Measurements from ENCODE around the gene ZSCAN10. TPM values are rescaled to one million over a fixed set of nuclear protein-coding genes. Genes with fewer than 3 reads are reported as not detected.
A peak's percentile ranks its signal among the peaks of the same experiment; 100 is the strongest.
"Not testable (repeated sequence)": the region's sequence is repeated elsewhere in the genome, so short reads cannot be mapped to it uniquely, and the experiment has no call there.

Gene ZSCAN10
- total and polyA plus RNA-seq, 4 donors = not detected

DNA sequence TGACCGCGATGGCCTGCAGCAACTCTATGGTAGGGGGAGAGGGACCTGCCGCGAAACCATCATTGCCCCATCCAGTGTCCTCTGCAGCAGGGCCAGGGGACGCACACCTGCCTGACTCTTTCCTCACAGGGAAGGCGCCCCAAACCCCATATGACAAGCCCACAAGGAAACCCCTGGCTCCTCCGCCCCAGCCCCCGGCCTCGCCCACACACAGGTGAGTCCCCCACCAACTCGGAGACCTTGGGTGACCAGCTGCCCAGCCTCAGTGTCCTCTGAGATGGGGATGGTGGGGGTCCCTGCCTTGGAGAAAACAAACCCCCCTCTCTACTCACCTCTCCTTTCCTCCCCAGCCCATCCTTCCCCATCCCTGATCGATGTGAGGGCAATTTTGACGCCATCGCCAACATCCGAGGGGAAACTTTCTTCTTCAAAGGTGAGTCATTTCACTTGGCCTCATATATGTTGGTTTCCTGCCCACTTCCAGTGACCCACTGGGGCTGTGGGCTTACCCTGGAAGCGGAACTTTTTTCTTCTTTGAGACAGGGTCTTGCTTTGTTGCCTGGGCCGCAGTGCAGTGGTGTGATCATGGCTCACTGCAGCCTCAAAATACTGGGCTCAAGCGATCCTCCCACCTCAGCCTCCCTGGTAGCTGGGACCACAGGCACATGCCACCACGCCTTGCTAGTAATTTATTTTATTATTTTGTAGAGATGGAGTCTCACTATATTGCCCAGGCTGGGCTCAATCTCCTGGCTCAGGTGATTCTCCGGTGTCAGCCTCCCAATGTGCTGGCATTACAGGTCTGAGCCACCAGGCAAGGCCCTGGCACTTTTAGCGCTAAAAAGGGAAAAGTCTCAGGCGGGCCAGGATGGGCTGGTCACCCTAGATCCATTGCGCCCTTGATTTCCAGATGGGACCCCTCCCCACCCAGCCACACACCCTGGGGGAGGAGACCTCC is 41.6 kb downstream of the ZSCAN10 start:
- intact Hi-C loops (cut with DNase I) = loop anchor here (2.0 to 5.0 kb wide), 4 partner anchors 50 to 110 kb away; no protein-coding TSS in a partner anchor
- ATAC-seq (ENCODE audit: low FRiP score) (no peak), DNase-seq (no peak)
- Histone ChIP-seq H3K36me3 (ENCODE audit: control insufficient read depth in 1 of 2, insufficient read depth in 2 of 2, low read length in 1 of 2) (no peaks in the 10 kb centered on the region), H3K27ac (ENCODE audit: low read depth in 1 of 2, low read length in 2 of 2) (no peak overlapping the region), H3K9me3 (ENCODE audit: control insufficient read depth, low read length) (no peaks in the 10 kb centered on the region), H3K4me3 (ENCODE audit: low read length in 2 of 2) (no peak overlapping the region), H3K27me3 (ENCODE audit: control insufficient read depth in 1 of 2, insufficient read depth in 2 of 2, low read length in 1 of 2) (no peaks in the 10 kb centered on the region), H3K4me1 (ENCODE audit: control insufficient read depth in 1 of 2, insufficient read depth in 2 of 2, low read length in 2 of 2) (no peaks in the 10 kb centered on the region)
- WGBS, 2 donors = 92 to 94% methylated on average over 22 of the region's 22 CpGs

- 83 to 85% methylated on average over 19 of the region's 19 CpGs for WGBS, 2 donors
- intact Hi-C loops (cut with DNase I) = loop anchor here (5.0 kb wide), 3 partner anchors 51 to 111 kb away; no protein-coding TSS in a partner anchor
- no peaks in the 10 kb centered on the region for H3K36me3 ChIP-seq (ENCODE audit: control insufficient read depth in 1 of 2, insufficient read depth in 2 of 2, low read length in 1 of 2)
- H3K4me1 ChIP-seq (ENCODE audit: control insufficient read depth in 1 of 2, insufficient read depth in 2 of 2, low read length in 2 of 2) = no peaks in the 10 kb centered on the region
- no peak overlapping the region for H3K4me3 ChIP-seq (ENCODE audit: low read length in 2 of 2)
- DNase-seq (no peak), ATAC-seq (ENCODE audit: low FRiP score) (no peak)
- H3K27me3 ChIP-seq (ENCODE audit: control insufficient read depth in 1 of 2, insufficient read depth in 2 of 2, low read length in 1 of 2) = no peaks in the 10 kb centered on the region
- no peak overlapping the region for H3K27ac ChIP-seq (ENCODE audit: low read depth in 1 of 2, low read length in 2 of 2)
- H3K9me3 ChIP-seq (ENCODE audit: control insufficient read depth, low read length) = no peaks in the 10 kb centered on the region
Observed at GRCh38 chr16:3056336-3057180, 42.5 kb downstream of the ZSCAN10 start.

- H3K4me1 ChIP-seq (ENCODE audit: control insufficient read depth in 1 of 2, insufficient read depth in 2 of 2, low read length in 2 of 2); DNase-seq; H3K27me3 ChIP-seq (ENCODE audit: control insufficient read depth in 1 of 2, insufficient read depth in 2 of 2, low read length in 1 of 2); H3K9me3 ChIP-seq (ENCODE audit: control insufficient read depth, low read length); H3K4me3 ChIP-seq (ENCODE audit: low read length in 2 of 2); H3K36me3 ChIP-seq (ENCODE audit: control insufficient read depth in 1 of 2, insufficient read depth in 2 of 2, low read length in 1 of 2); H3K27ac ChIP-seq (ENCODE audit: low read depth in 1 of 2, low read length in 2 of 2); ATAC-seq (ENCODE audit: low FRiP score): not testable (repeated sequence)
- WGBS, 2 donors = 54 to 55% methylated on average over 9 of the region's 9 CpGs
- intact Hi-C loops (cut with DNase I) = loop anchor here (5.0 kb wide), 3 partner anchors 52 to 112 kb away; no protein-coding TSS in a partner anchor
Observed at GRCh38 chr16:3055734-3056115, 43.4 kb downstream of the ZSCAN10 start.

- DNase-seq (no peak), ATAC-seq (ENCODE audit: low FRiP score) (no peak)
- Histone ChIP-seq H3K27ac (ENCODE audit: low read depth in 1 of 2, low read length in 2 of 2) (no peak overlapping the region), H3K36me3 (ENCODE audit: control insufficient read depth in 1 of 2, insufficient read depth in 2 of 2, low read length in 1 of 2) (no peaks in the 10 kb centered on the region), H3K9me3 (ENCODE audit: control insufficient read depth, low read length) (no peaks in the 10 kb centered on the region), H3K4me3 (ENCODE audit: low read length in 2 of 2) (no peak overlapping the region), H3K27me3 (ENCODE audit: control insufficient read depth in 1 of 2, insufficient read depth in 2 of 2, low read length in 1 of 2) (no peaks in the 10 kb centered on the region), H3K4me1 (ENCODE audit: control insufficient read depth in 1 of 2, insufficient read depth in 2 of 2, low read length in 2 of 2) (no peaks in the 10 kb centered on the region)
- WGBS, 2 donors = 80 to 83% methylated on average over 17 of the region's 17 CpGs
- intact Hi-C loops (cut with DNase I) = loop anchor here (5.0 kb wide), 3 partner anchors 52 to 112 kb away; no protein-coding TSS in a partner anchor
Observed at GRCh38 chr16:3054965-3055733, 43.9 kb downstream of the ZSCAN10 start.

DNA sequence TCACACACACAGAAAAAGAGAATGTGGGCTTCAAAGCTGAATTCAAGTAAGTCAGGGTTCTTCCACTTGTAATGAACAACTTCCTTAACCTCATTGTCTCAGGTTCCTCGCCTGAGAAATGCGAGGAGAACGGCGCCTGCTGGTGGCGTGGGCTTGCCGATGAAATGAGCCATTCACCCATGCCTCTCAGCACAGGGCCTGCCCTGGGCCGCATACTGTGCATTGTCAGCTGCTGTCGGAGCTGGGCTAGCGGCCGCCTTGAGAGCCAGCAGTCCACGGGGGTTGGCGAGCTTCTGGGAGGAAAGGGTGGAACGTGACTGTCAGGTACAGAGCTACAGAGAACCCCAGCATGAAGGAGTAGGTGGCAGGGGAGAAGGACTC is 45.8 kb downstream of the ZSCAN10 start:
- intact Hi-C loops (cut with DNase I) = not testable (repeated sequence)

GRCh38 chr16:3052571-3053329 is 46.3 kb downstream of the ZSCAN10 start:
- H3K4me1 ChIP-seq (ENCODE audit: control insufficient read depth in 1 of 2, insufficient read depth in 2 of 2, low read length in 2 of 2); H3K27me3 ChIP-seq (ENCODE audit: control insufficient read depth in 1 of 2, insufficient read depth in 2 of 2, low read length in 1 of 2); H3K4me3 ChIP-seq (ENCODE audit: low read length in 2 of 2); H3K36me3 ChIP-seq (ENCODE audit: control insufficient read depth in 1 of 2, insufficient read depth in 2 of 2, low read length in 1 of 2); intact Hi-C loops (cut with DNase I); H3K9me3 ChIP-seq (ENCODE audit: control insufficient read depth, low read length); H3K27ac ChIP-seq (ENCODE audit: low read depth in 1 of 2, low read length in 2 of 2); DNase-seq: not testable (repeated sequence)
- WGBS, 2 donors = 84 to 85% methylated on average over 10 to 11 of the region's 12 CpGs
- ATAC-seq (ENCODE audit: low FRiP score) = peak; percentile 52

More for the DNA sequence above, 45.8 kb downstream of the ZSCAN10 start:
- whole genome bisulfite sequencing, 2 donors = 90 to 91% methylated on average over 13 of the region's 13 CpGs
- not testable (repeated sequence) for H3K4me3 ChIP-seq (ENCODE audit: low read length in 2 of 2); H3K9me3 ChIP-seq (ENCODE audit: control insufficient read depth, low read length); H3K27me3 ChIP-seq (ENCODE audit: control insufficient read depth in 1 of 2, insufficient read depth in 2 of 2, low read length in 1 of 2); H3K4me1 ChIP-seq (ENCODE audit: control insufficient read depth in 1 of 2, insufficient read depth in 2 of 2, low read length in 2 of 2); H3K27ac ChIP-seq (ENCODE audit: low read depth in 1 of 2, low read length in 2 of 2); ATAC-seq (ENCODE audit: low FRiP score); DNase-seq; H3K36me3 ChIP-seq (ENCODE audit: control insufficient read depth in 1 of 2, insufficient read depth in 2 of 2, low read length in 1 of 2)

DNA sequence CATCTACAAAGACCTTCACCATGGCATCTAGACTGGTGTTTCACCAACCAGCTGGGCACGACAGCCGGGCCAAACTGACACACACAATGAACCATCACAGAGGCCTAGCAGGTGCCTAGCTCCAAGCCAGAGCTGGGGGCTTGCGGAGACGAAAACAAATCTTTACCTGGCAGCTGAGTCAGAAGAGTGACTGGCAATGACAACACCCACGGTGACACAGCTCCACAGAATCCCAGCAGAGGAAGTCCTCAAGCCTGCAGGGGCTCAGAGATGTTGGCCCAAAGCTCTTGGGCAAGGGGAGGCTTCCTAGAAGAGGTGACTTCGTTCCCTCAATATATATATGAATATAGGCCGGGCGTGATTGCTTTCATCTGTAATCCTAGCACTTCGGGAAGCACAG is 47.6 kb downstream of the ZSCAN10 start:
- Histone ChIP-seq H3K4me1 (ENCODE audit: control insufficient read depth in 1 of 2, insufficient read depth in 2 of 2, low read length in 2 of 2) (no peaks in the 10 kb centered on the region), H3K27ac (ENCODE audit: low read depth in 1 of 2, low read length in 2 of 2) (no peak overlapping the region), H3K36me3 (ENCODE audit: control insufficient read depth in 1 of 2, insufficient read depth in 2 of 2, low read length in 1 of 2) (no peaks in the 10 kb centered on the region), H3K27me3 (ENCODE audit: control insufficient read depth in 1 of 2, insufficient read depth in 2 of 2, low read length in 1 of 2) (no peaks in the 10 kb centered on the region), H3K9me3 (ENCODE audit: control insufficient read depth, low read length) (no peaks in the 10 kb centered on the region), H3K4me3 (ENCODE audit: low read length in 2 of 2) (no peak overlapping the region)
- intact Hi-C loops (cut with DNase I) = no loop called here
- DNase-seq (no peak), ATAC-seq (ENCODE audit: low FRiP score) (no peak)
- WGBS, 2 donors = 72 to 81% methylated on average over 9 of the region's 9 CpGs

All from aorta (tissue), 5 donors.